GM21619 (cell line): Measurements from ENCODE around the gene ADORA3.

Source experiments
- ATAC-seq: cut with Tn5 transposase; IDR thresholded peaks from one replicate; pipeline ENCODE4 v1.9.1; 2021; ENCODE audit not compliant: unreplicated experiment

Gene ADORA3

DNA sequence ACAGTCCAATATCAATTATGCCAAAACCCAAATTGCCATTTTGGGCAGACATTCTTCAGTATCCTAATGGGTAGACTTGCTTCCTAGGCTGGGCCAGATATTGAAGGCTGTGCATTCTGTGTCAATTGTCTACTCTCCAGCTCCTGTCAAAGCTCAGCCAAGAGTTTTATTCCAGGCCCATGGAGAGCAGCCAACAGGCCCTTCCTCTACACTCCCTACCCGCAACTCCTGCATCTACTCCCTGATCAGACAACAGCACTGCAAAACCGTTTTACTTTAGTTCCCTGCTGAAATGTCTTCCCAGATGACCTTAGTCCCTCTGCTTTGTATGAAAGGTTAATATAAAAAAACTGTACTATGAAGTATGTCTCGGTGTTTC, 6.6 kb upstream of the ADORA3 start:
- no peak for ATAC-seq

DNA sequence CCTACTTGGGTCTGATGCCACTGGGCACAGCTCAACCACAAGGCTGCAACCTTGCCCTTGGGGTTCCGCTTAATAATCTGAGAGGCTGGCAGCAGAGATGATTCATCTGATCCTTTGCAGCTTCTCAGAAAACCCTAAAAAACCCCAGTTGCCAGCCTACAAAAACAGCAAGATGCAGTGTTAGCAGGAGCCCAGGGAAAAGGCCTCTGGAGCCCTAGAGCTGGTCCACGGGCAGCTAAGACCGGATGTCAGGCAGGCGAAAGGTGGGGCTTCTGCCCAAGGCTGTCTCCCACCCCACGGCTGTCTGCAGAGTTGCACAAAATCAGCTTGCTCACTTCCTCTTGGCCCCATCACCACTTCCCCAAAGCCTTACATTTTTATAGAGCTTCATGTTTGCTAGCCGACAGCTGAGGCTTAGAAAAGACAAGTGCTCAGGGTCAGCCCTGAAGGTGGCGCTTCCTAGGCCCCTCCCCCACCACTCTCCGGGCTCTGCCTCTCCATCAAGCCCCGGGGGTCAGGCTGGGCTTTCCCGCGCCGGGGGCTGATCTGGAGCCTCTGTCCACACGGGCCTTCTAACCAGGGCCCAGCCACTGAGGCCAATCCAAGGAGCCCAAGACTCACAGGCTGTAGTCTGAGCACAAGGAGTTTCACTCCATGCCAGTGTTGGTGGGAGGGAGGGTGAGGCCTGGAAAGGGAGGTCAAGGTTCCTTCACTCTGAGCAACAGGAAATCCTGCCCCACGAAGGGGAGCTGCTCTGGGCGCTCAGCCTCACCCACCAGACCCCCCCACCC, 4.2 kb upstream of the ADORA3 start:
- peak; percentile 47 for ATAC-seq

DNA sequence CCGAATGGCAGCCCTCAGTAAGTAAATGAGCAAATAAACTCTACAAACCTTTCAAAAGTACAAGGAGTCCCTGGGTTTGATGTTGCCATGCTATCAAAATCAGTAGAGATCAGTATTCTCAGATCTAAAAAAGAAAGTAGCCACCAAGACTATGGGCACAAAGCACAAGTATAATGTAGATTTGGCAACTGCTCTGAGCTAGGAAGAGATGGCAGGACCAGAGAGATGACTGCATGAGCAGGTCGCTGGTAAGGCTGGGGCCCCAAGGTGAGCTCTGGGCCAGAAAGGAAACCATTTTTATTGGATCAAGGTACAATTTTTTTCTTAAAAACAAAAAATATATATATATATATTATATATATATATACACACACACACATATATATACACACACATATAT, 3.1 kb upstream of the ADORA3 start:
- no peak for ATAC-seq

DNA sequence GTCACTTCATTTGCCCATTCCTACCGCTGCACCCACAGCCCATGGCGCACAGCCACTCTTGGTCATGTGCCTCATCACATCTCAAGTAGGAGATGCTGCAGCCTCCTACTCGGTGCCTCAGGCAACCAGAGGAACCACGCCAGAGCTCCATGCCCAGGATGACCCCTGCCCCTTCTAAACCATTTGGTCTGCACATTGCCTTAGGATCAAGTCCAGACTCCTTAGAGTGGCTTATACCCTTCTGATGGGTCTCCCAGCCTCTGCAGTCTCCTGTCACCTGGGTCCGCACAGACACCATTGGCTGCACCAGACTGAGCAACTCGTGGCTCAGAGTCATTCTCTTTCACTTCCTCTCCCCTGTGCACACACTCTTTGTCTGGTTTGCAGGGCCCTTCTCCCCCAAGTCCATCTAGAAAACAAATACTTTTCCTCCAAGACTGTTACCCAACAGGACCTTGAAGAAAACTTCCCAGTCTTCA, 2.2 kb upstream of the ADORA3 start:
- peak; percentile 57 for ATAC-seq

DNA sequence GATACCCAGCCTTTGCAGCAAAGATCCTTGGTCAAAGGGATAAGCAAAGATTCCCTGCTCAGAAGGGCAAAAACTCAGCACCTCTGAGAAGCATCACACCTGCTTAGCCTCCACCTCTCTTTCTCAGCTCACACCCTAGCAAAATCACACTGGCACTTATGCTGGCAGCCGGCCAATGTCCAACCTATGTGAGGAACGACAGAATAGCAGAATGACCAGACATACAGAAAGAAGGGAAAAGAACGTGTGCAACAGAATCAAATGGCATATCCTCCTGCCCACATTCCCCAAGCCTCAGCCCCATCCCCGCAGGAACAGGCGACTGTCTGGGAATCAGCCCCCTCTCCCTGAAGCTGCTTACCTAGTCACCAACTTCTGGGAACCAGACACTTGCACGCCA, 664 bp upstream of the ADORA3 start:
- no peak for ATAC-seq

DNA sequence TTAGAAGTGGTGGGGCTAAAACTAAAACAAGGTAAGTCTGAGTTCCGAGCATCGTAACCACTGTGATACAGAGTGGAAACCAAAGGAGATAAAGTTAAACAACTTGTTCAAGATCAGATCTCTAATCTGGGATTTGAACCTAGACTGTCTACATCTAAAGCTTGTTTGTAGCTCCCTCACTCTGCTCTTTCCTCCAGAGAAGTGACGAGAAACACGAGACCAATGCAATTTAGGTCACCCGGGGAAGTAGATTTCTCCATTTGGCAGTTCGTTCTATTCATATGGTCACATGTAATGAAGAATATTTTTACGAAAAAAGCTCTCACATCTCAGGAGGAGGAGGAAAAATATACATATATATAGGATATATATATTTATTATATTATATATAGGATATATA, 1.8 kb downstream of the ADORA3 start:
- ATAC-seq, result no peak

DNA sequence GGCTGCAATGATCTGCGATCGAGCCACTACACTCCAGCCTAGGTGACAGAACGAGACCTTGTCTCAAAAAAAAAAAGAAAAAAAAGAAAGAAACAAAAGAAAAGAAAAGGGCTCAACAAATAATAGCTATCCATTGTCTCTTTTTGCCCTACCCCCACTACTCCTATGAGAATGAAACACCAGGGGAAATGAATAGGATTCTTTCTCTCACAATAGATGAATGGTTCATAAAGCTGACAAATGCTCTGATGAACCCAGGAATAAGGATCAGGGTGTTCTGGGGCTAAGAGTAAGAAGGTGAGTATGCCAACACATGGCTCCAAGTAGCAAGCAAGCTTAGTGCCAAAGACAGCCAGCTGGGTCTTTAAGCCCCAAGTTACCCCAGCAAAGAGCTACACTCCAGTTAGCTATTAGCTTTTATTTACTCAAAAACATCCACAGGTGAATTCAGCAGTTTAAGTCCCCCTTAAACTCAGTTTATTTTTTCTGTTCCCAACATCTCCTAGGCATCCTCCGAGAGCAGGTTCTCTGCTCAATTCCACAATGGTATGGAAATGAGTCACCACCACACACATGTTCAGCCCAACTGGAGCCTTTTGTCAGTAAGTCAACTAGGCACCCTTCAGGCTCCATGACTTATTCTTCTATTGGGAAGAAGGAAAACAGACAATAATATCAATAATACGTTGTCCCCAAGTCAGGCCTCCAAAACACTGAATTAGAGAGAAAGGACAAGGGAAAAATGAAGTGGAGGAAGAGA, 4.2 kb downstream of the ADORA3 start:
- ATAC-seq, result no peak

DNA sequence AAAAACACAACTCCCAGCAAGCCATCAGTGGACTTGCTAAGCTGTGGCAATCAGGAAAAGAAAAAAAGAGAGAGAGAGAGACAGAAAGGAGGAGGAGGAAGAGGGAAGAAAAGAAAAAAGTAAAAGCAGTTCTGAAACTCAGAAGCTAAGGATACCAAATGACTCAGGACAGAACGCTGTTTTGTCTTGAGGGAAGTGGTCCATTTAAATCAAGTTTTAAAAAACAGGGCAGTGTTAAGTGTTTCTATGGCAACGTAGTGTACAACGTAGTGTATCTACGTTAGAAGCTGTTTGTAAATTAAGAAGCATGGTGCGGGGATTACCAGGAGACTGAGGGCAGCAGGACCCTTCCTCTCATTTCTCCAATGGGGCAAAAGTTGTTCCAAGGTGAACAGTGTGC, 5.8 kb downstream of the ADORA3 start:
- no peak for ATAC-seq

DNA sequence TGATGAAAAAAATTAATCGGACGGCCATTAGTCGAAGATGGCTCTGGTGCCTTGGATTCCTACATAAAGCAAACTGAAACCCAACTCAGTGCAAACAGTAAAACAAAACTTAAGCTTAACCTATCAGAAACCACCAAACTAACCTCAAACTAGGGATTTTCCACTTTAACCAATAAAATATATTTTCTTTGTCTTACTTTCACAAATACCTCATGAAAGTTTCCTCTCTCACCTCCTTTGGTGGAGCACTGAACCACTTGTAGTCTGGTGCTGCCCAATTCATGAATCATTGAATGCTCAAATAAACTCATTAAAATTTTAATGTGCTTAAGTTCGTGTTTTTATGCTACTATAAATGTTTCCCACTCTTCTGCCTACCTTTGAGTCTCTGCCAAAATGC, 7.0 kb downstream of the ADORA3 start:
- ATAC-seq, result no peak

DNA sequence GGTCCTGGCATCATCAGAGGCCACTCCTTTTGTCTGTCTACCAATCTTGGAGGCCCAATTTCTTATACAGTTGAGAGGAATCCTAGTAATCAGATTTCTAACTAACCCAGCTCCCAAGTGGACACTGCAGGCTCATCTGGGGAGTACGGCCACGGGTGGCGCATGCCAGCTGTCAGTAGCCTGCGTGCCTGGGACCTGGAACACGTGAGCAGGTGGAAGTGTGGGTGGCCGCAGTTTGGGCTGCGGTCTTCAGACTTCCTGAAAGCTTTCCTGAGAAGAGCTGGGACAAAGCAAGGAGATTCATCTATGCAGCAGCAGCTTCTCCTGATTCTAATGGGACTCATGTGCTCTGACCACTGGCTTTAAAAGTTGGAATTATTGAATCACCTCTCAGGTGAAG, 12.4 kb downstream of the ADORA3 start:
- ATAC-seq, result no peak

DNA sequence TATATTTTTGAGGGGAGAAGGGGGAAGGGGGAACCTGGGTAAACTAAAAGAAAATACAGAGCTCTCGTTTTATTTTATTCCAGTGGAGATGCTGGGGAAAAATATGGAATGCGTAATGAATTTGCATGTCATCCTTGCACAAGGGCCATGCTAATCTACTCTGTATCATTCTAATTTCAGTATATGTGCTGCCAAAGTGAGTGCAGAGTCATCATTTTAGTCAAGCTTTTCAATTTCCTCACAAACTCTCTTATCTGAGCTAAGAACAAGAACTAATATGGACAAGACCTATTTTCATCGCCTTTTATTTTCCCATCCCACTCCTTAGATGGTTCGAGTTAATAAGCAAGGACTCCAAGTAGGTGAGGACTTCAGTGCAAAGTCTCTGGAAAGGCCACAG, 13.2 kb downstream of the ADORA3 start:
- ATAC-seq, result no peak

DNA sequence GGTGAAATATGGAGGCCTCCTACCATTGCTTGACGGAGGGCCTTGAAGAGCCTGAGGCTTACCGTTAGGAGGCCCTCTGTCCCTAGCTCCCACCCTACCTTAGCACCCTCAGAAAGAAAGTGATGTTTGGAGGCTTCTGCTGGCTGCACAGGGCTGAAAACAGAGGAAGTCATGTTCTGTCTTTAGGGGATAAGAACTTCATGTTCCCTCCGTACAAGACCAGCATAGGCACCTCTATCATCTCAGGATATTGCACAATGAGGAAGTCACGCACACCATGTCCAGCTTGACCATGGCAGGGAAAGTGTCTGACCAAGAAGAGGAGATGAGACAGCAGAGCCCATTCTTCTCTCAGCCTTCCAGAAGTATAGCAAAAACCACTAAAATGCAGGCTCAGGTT, 13.8 kb downstream of the ADORA3 start:
- ATAC-seq, result no peak

DNA sequence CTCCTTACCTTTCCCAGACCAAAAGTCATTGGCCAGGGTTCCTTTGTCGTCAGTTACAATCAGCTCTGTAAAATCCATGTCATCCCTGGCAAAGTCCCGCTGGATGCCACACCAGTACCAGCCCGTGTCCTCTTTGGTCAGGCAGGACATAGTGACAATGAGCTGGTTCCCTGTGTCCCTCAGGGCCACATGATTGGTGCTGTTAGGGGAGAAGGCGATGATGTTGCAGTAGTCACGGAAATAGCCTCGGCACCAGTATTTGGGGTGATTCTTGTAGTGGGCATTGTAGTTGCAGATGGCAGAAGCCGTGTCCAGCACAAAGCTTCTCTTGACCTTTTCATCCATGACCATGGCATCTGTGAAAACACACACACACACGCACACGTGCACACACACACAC, 14.8 kb downstream of the ADORA3 start:
- ATAC-seq, result no peak

DNA sequence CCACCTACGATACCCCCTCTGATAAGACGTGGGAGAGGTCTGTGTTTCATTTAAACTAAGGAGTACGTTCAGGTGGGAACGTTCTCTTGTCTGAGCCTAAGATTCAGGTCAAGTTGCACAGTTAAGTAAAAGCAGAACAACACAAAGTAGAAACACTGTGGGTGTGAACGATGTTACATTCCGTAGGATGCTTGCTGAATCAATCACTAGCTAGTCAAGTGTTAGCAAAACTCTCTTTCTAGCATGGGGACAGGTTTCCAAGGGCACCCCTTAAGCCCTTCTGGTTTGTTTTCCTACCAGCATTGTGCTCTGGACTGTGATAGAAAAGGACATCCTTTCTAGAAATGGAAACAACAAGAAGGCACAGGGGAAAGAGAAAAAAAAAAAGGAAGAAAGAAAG, 16.3 kb downstream of the ADORA3 start:
- no peak for ATAC-seq

DNA sequence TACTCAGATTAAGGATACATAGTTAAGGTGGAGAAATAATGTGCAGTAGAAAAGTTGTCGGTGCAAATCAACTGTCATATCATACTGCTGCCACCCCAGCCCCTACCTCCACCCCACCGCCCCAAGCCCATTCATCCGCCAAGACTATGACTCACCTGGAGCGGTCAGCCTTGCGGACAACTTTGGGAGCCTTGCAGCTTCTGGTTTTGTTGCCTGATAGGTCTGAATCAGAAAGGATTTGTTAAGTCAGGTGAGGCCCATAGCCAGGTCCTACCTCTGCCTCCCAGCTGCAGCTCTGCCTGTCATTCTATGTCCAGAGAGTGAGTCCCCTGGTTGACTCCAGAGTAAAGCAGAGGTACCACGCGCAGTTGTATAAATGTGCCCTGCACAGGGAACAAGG, 17.0 kb downstream of the ADORA3 start:
- ATAC-seq, result no peak

DNA sequence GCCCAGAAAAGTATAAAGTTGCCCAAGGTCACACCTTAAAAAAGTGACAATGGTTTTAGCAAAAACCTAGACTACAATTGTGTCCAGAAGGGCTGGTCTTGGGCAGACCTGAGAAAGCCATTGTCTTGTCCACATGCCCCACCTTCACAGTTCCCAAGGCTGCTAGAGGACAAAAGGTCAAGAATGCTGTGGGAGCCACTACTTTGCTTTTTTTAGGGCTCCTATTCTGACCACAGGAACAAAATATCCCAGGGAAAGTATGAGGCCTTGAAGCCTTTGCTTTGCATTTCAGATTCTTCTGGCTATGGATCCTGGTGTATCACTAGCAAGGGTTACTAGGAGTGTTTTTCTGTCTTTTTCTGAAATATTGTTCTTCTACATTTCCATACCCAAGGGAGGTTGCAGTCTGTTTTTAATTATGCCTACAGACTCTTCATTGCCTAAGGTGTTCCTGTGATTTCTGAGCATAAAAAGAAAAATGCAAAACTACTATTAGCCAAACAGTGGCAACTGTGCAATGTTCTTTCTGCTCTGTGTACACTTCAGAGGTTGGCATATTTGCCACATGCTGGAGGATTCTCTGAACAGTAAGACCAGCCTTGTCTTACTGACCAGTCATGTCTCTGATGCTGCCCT, 18.9 kb downstream of the ADORA3 start:
- ATAC-seq, result no peak

DNA sequence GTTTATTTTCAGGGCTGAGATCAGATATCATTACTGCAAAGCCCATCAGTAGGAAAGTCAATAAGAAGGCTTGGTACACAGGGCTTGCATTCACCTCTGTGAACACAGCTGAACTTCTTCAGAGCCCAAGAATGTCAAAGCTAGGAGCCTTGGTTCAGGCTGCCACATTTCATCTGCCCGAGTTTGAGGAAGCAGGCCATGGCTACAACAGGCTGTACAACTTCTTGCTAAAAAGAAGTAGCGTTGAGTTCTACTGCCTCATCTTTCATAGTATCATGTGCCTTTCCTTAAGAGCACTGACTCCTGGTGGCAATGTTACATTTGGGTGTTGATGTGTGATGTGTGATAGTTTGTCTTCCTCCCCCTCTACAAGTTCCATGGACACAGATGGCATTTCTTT, 19.6 kb downstream of the ADORA3 start:
- no peak for ATAC-seq

DNA sequence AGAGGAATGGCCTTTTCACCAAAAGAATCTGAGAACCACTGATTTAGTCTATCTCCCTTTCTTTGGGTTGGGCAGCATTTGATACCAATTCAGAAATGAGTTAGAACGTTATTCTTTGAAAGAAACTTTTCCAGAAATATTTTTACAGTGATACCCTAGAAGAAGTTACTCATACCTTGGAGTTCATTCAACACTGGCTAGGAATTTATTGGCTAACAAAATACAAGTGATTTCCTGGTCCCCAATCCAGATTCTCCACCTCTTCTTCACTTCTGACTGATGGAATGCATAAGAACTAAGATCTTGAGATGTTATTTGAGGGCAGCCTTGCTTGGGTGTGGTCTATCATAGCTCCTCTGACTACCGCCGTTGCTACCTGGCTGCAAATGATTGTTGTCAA, 20.3 kb downstream of the ADORA3 start:
- ATAC-seq, result no peak

DNA sequence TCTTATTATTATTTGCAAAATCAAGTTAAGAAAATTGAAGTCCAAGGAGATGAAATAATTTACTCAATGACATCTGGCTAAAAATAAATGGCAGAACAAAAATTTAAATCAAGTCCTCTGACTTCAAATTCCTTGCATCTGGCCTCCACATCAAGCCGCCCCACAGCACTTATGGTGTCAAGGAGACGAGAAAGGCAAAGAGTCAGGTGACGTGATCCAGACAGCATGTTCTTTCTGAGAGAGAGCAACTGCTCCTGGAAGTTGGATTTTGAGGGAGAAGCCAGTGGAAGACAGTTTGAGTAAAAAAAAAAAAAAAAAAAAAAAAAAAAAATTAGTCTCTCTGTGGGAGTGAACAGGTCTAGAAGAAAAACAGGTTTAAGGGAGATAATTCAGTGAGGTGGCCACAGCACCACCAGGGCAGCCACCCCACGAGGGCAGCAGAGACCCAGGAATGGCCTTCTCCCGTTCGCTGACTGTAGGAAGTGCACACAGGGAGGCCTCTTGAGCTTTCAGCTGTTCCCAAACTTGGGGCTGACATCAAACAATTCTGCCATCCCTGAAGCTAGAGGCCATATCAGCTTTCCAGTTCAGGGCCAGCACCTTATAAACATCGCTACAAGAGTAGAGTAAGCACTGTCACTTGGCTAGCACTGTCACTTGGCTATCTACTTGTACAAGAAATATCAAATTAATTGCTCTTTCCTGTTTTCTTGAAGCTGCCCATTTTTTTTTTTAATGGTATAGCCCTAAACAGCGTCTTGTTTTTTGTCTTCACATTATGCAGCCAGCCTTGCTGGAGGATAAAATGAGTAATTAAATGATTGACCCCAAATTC, 21.8 kb downstream of the ADORA3 start:
- ATAC-seq, result no peak

DNA sequence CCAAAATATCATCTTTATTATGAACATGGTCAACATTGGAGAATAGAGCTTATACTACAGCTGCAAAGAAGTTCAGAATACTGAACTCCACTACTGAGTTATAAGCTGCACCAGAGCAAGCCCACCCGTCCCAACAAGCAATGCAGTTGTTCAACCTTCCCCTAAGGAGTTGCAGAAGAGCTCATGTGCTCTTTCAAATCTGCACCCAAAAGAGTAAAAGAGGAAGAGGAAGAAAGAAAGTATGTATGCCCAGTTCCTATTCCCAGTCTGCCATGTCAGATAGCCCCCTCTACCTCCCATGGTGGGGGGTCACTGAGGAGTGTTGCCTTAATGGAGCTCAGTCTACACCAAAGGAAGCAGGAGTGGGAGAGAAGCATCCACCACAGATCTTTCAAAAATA, 22.8 kb downstream of the ADORA3 start:
- no peak for ATAC-seq

DNA sequence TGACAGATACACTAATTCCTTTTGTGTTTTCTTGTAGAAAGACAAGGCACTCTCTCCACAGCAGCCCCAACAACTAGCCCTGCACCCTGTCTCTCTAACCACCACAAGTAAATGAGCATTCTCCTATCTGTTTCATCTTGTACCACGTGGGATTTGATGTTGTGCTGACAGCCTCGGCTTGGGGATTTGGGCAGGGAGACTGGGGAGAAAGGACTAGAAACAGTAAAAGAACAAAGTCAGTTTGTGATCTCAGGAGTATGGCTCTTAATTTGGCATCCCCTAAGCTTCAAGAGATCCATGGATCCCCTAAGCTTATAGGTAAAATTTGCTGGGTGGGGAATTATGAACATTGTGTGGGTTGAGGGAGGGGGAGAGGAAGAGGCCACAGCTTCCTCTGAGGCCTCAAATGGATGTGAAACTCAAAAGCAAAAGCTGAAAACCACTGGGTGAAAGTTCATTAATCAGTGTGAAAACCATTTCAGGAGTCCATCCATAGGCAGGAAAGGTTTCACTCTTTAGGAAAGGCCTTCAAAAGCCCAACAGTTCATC, 26.6 kb downstream of the ADORA3 start:
- peak; percentile 69 for ATAC-seq
